B cell (primary cell): ENCODE data around the gene IL25. TPM values are rescaled to one million over a fixed set of nuclear protein-coding genes. Genes with fewer than 3 reads are reported as not detected.
"Not testable (repeated sequence)": the region's sequence is repeated elsewhere in the genome, so short reads cannot be mapped to it uniquely, and the experiment has no call there.

Experiments used
- ATAC-seq: fragments of 200-7000 bp; cut with Tn5 transposase; one replicate; pipeline ENCODE4 v1.10.0; 2021; ENCODE audit warnings: low read depth, mild to moderate bottlenecking, moderate number of reproducible peaks, moderate library complexity
- CTCF ChIA-PET: fragments of 350-600 bp; sonication (Branson Sonifier 250); formaldehyde crosslinking; loops from one replicate; lab custom pipeline; 2021; ENCODE audit warnings: antibody characterized with exemption, inconsistent platforms; lab: Charles Lee
- POLR2A ChIA-PET: fragments of 350-600 bp; sonication (Branson Sonifier 250); formaldehyde crosslinking; loops from one replicate; lab custom pipeline; 2021; ENCODE audit warnings: antibody characterized with exemption; lab: Charles Lee
- DNase-seq: peaks from one replicate; pipeline ENCODE4 v3.0.0; 2013
- H2AFZ ChIP-seq: 2 replicates; pipeline ENCODE4 v1.6.1; 2012; ENCODE audit warnings: mild to moderate bottlenecking, low read depth, low read length; ENCODE audit not compliant: insufficient read depth, poor library complexity, severe bottlenecking
- H3K27ac ChIP-seq, 2 donors: 1 replicate in 1 of 2; 2 replicates in 1 of 2; pipeline ENCODE4 v1.5.1; 2012 to 2013; ENCODE audit warnings: low read length in 2 of 2, mild to moderate bottlenecking in 2 of 2, moderate library complexity in 1 of 2
- H3K27me3 ChIP-seq, 4 experiments: fragments of 200-600 bp in 1 of 4; sonication (generic) in 1 of 4; replicated peaks in 1 of 4; 1 replicate in 2 of 4; 2 replicates in 2 of 4; pipeline versions ENCODE4 v1.6.1 to v1.7.0; 2013 to 2016; ENCODE audit warnings: low read length in 3 of 4, mild to moderate bottlenecking in 2 of 4, mixed read lengths in 1 of 4, moderate library complexity in 1 of 4; ENCODE audit not compliant: insufficient read depth in 4 of 4, control insufficient read depth in 3 of 4; ENCODE audit errors: control extremely low read depth in 1 of 4
- H3K36me3 ChIP-seq, 2 experiments: replicated peaks in 1 of 2; 1 replicate in 1 of 2; 2 replicates in 1 of 2; pipeline versions ENCODE4 v1.6.1 to v1.7.1; 2013; ENCODE audit warnings: low read length in 1 of 2; ENCODE audit not compliant: insufficient read depth in 2 of 2, control insufficient read depth in 1 of 2; ENCODE audit errors: control extremely low read depth in 1 of 2, extremely low read depth in 1 of 2
- H3K4me1 ChIP-seq, 2 donors: fragments of 200-600 bp in 1 of 2; sonication (generic) in 1 of 2; 1 replicate in 1 of 2; 2 replicates in 1 of 2; pipeline versions ENCODE4 v1.5.1 to v1.6.1; 2013 to 2017; ENCODE audit warnings: low read length in 2 of 2; ENCODE audit not compliant: control insufficient read depth in 2 of 2, insufficient read depth in 2 of 2
- H3K4me2 ChIP-seq: replicated peaks from 2 replicates; pipeline ENCODE3; 2012; ENCODE audit warnings: mild to moderate bottlenecking, low read depth, low read length; ENCODE audit not compliant: poor library complexity, severe bottlenecking
- H3K4me3 ChIP-seq, 5 experiments: fragments of 200-600 bp in 1 of 5; sonication (generic) in 1 of 5; 1 replicate in 3 of 5; 2 replicates in 2 of 5; pipeline versions ENCODE4 v1.5.1 to v1.7.0; 2011 to 2016; ENCODE audit warnings: low read length in 4 of 5, mild to moderate bottlenecking in 4 of 5, low read depth in 2 of 5, control low read depth in 1 of 5, moderate library complexity in 1 of 5; ENCODE audit not compliant: insufficient read depth in 1 of 5; ENCODE audit errors: control extremely low read depth in 1 of 5, extremely low read depth in 1 of 5
- H3K79me2 ChIP-seq: fragments of 200-600 bp; sonication (generic); one replicate; pipeline ENCODE4 v1.6.0; 2016; ENCODE audit warnings: low read length; ENCODE audit not compliant: control insufficient read depth, insufficient read depth
- H3K9ac ChIP-seq: fragments of 200-600 bp; sonication (generic); 2 replicates; pipeline ENCODE4 v1.6.1; 2017; ENCODE audit warnings: mild to moderate bottlenecking, low read length, moderate library complexity
- H3K9me3 ChIP-seq, 3 donors: one replicate each; pipeline versions ENCODE4 v1.6.1 to v1.7.1; 2013; ENCODE audit warnings: low read length in 2 of 3; ENCODE audit not compliant: control insufficient read depth in 2 of 3, insufficient read depth in 1 of 3; ENCODE audit errors: control extremely low read depth in 1 of 3
- H4K20me1 ChIP-seq: 2 replicates; pipeline ENCODE4 v1.6.0; 2012; ENCODE audit warnings: mild to moderate bottlenecking, low read length; ENCODE audit not compliant: insufficient read depth, control insufficient read depth, poor library complexity, severe bottlenecking
- H3K27ac Mint-ChIP-seq: one replicate; pipeline ENCODE4 v1.8.0; 2021; ENCODE audit warnings: mixed read lengths
- H3K27me3 Mint-ChIP-seq: one replicate; pipeline ENCODE4 v1.8.0; 2021; ENCODE audit warnings: mixed read lengths
- H3K4me1 Mint-ChIP-seq: one replicate; pipeline ENCODE4 v1.8.0; 2021; ENCODE audit warnings: mixed read lengths
- H3K4me3 Mint-ChIP-seq: one replicate; pipeline ENCODE4 v1.8.0; 2021; ENCODE audit warnings: mixed read lengths
- H3K9me3 Mint-ChIP-seq: one replicate; pipeline ENCODE4 v1.8.0; 2022; ENCODE audit warnings: mixed read lengths; ENCODE audit not compliant: insufficient read depth
- CTCF ChIP-seq: fragments of 200-600 bp; IDR thresholded peaks from one replicate; pipeline ENCODE4 v1.8.0; 2022; ENCODE audit warnings: antibody characterized with exemption, mild to moderate bottlenecking
- EZH2 ChIP-seq: IDR thresholded peaks from 2 replicates; pipeline ENCODE4 v1.6.1; 2012; ENCODE audit warnings: borderline replicate concordance, low read depth, mild to moderate bottlenecking, moderate library complexity, low read length; ENCODE audit not compliant: insufficient read depth, poor library complexity, severe bottlenecking
- WGBS: methylation state at CpG from one replicate; pipeline ENCODE4 v1.1.5; 2013; ENCODE audit warnings: missing lambda C conversion rate; ENCODE audit not compliant: insufficient coverage; 5-methylcytosine and 5-hydroxymethylcytosine counted together
- intact Hi-C: fragments of 100-400 bp; cut with micrococcal nuclease; formaldehyde crosslinking; loops from one replicate; pipeline ENCODE4 v1.10.0; 2022
- polyA plus RNA-seq: library from polyadenylated mRNA; depleted of rRNA; stranded (reverse); fragments of >200 nt; gene quantifications from 2 replicates; pipeline ENCODE4 v1.2.3, GENCODE V29; 2012
- total RNA-seq, 2 donors: library from RNA; stranded (reverse); fragments of 120-200 nt in 1 of 2; gene quantifications; 1 replicate in 1 of 2; 2 replicates in 1 of 2; pipeline versions ENCODE4 v1.2.3 to v1.2.4, GENCODE V29; 2013 to 2022

Gene IL25
- total and polyA plus RNA-seq, 2 donors (not counting 1 experiment from before 2014, with no cell fraction given): not detected

GRCh38 chr14:23415821-23416778 lies 43.5 kb downstream of the IL25 start:
- intact Hi-C loops: no loop called here
- WGBS: 85% methylated on average over 11 of the region's 21 CpGs
- Histone ChIP-seq H3K27ac (no peak overlapping the region), H3K27me3 (peaks cover 0 to 6% (median 1%) of the 10 kb centered on the region in 4 experiments), H3K9ac (no peak overlapping the region), H3K4me1 (no peaks in the 10 kb centered on the region), H2AFZ (no peak overlapping the region), H3K9me3 (no peaks in the 10 kb centered on the region), H3K79me2 (no peaks in the 10 kb centered on the region), H3K36me3 (no peaks in the 10 kb centered on the region), H4K20me1 (no peaks in the 10 kb centered on the region), H3K4me2 (no peak overlapping the region), H3K4me3 (no peak overlapping the region)
- no peak overlapping the region for H3K4me3 Mint-ChIP-seq
- no peaks in the 10 kb centered on the region for H3K9me3 Mint-ChIP-seq
- TF ChIP-seq EZH2 (no peak), CTCF (no peak)
- ChIA-PET CTCF (no interaction called here), POLR2A (no interaction called here)
- ATAC-seq (no peak), DNase-seq (no peak)
- H3K4me1 Mint-ChIP-seq: no peaks in the 10 kb centered on the region
- no peak overlapping the region for H3K27ac Mint-ChIP-seq
- H3K27me3 Mint-ChIP-seq: peaks cover 51% of the 10 kb centered on the region

- POLR2A ChIA-PET: no interaction called here
- WGBS: 88% methylated on average over 11 of the region's 11 CpGs
- Mint-ChIP-seq H3K27me3 (peaks cover 46% of the 10 kb centered on the region), H3K4me3 (no peak overlapping the region), H3K9me3 (no peaks in the 10 kb centered on the region), H3K4me1 (no peaks in the 10 kb centered on the region), H3K27ac (no peak overlapping the region)
- Histone ChIP-seq H3K4me3 (no peak overlapping the region), H3K4me1 (no peaks in the 10 kb centered on the region), H2AFZ (no peak overlapping the region), H3K9ac (no peak overlapping the region), H3K36me3 (no peaks in the 10 kb centered on the region), H3K4me2 (no peak overlapping the region), H3K27ac (no peak overlapping the region), H3K9me3 (no peaks in the 10 kb centered on the region), H4K20me1 (no peaks in the 10 kb centered on the region), H3K27me3 (peaks cover 0 to 4% (median 1%) of the 10 kb centered on the region in 4 experiments), H3K79me2 (no peaks in the 10 kb centered on the region)
- DNase-seq: no peak
- ATAC-seq: no peak
- TF ChIP-seq EZH2: no peak
- TF ChIP-seq CTCF: no peak
- CTCF ChIA-PET: no interaction called here
- intact Hi-C loops: no loop called here
These were observed 44.2 kb downstream of the IL25 start for GRCh38 chr14:23416801-23417200.

- H3K4me2 ChIP-seq, H3K36me3 ChIP-seq, H3K4me3 Mint-ChIP-seq, H3K27me3 ChIP-seq, H3K9me3 ChIP-seq, H3K9ac ChIP-seq, H4K20me1 ChIP-seq, H3K4me1 Mint-ChIP-seq, ATAC-seq, H3K4me1 ChIP-seq, DNase-seq, H2AFZ ChIP-seq, H3K27ac Mint-ChIP-seq, H3K9me3 Mint-ChIP-seq, H3K79me2 ChIP-seq, H3K4me3 ChIP-seq, intact Hi-C loops, CTCF ChIA-PET, H3K27ac ChIP-seq, POLR2A ChIA-PET: not testable (repeated sequence)
- WGBS: 75% methylated on average over 12 of the region's 12 CpGs
- H3K27me3 Mint-ChIP-seq: peaks cover 42% of the 10 kb centered on the region
These were observed 44.7 kb downstream of the IL25 start for GRCh38 chr14:23417269-23417668.
